AG08396 (cell line): ENCODE results near the gene FAM81B.

ENCODE experiments used
- DNase-seq: peaks from one replicate; pipeline ENCODE4 v3.0.0; 2012; ENCODE audit warnings: low spot score, mixed read lengths

The FAM81B gene

GRCh38 chr5:95471942-95472341 is 80.8 kb downstream of the FAM81B start:
- peak; percentile 41 for DNase-seq

GRCh38 chr5:95484421-95484820 is 93.3 kb downstream of the FAM81B start:
- DNase-seq = no peak

- DNase-seq = no peak
These were observed 95.0 kb downstream of the FAM81B start for GRCh38 chr5:95486191-95486590.

- no peak for DNase-seq
These were observed 96.7 kb downstream of the FAM81B start for GRCh38 chr5:95487880-95488279.
